ENCODE data around the gene ANKFN1.

The ANKFN1 gene

GRCh38 chr17:56557682-56558081 is 404.4 kb downstream of the ANKFN1 start:
- Histone ChIP-seq H3K4me1 (ENCODE audit: control insufficient read depth, insufficient read depth, low read length) (no peaks in the 10 kb centered on the region), H3K27ac (ENCODE audit: low read length) (no peak overlapping the region), H3K9me3 (ENCODE audit: control insufficient read depth, insufficient read depth, low read length) (no peaks in the 10 kb centered on the region), H3K4me3 (ENCODE audit: low read length) (no peak overlapping the region), H3K27me3 (ENCODE audit: control insufficient read depth, insufficient read depth, low read length) (no peaks in the 10 kb centered on the region), H3K36me3 (ENCODE audit: control insufficient read depth, insufficient read depth, low read length) (no peaks in the 10 kb centered on the region)
- DNase-seq (ENCODE audit: low read depth, low spot score) = no peak
- no CpG with 5 or more reads among the region's 8 CpGs for WGBS (ENCODE audit: insufficient coverage, insufficient read length)

- no peak for DNase-seq (ENCODE audit: low read depth, low spot score)
- Histone ChIP-seq H3K36me3 (ENCODE audit: control insufficient read depth, insufficient read depth, low read length) (no peaks in the 10 kb centered on the region), H3K27me3 (ENCODE audit: control insufficient read depth, insufficient read depth, low read length) (no peaks in the 10 kb centered on the region), H3K27ac (ENCODE audit: low read length) (no peak overlapping the region), H3K9me3 (ENCODE audit: control insufficient read depth, insufficient read depth, low read length) (no peaks in the 10 kb centered on the region), H3K4me1 (ENCODE audit: control insufficient read depth, insufficient read depth, low read length) (no peaks in the 10 kb centered on the region), H3K4me3 (ENCODE audit: low read length) (no peak overlapping the region)
- WGBS (ENCODE audit: insufficient coverage, insufficient read length) = no CpG with 5 or more reads among the region's 7 CpGs
These were observed 404.8 kb downstream of the ANKFN1 start for GRCh38 chr17:56558088-56558487.
